Astrocyte (in vitro differentiated cells and primary cell): ENCODE results near the gene UGT1A1. TPM values are rescaled to one million over a fixed set of nuclear protein-coding genes. Genes with fewer than 3 reads are reported as not detected.

Experiments used
- DNase-seq: peaks from one replicate; pipeline ENCODE4 v3.0.0-alpha.2; 2010; ENCODE audit warnings: low read depth
- FAIRE-seq: peaks from 2 replicates; lab custom pipeline; 2011; peaks lifted over from hg19 to GRCh38; lab: Jason Lieb, UNC
- H2AFZ ChIP-seq: 2 replicates; pipeline ENCODE4 v1.6.0; 2012; ENCODE audit warnings: low read depth, low read length, inconsistent platforms
- H3K27ac ChIP-seq: 2 replicates; pipeline ENCODE4 v1.5.1; 2011; ENCODE audit warnings: low read depth, low read length, inconsistent platforms
- H3K27me3 ChIP-seq: 2 replicates; pipeline ENCODE4 v1.6.0; 2011; ENCODE audit warnings: low read length, inconsistent platforms; ENCODE audit not compliant: insufficient read depth
- H3K36me3 ChIP-seq: 2 replicates; pipeline ENCODE4 v1.5.1; 2011; ENCODE audit warnings: low read length, inconsistent platforms; ENCODE audit not compliant: insufficient read depth
- H3K4me1 ChIP-seq: 2 replicates; pipeline ENCODE4 v1.5.1; 2011; ENCODE audit warnings: low read length, inconsistent platforms; ENCODE audit not compliant: insufficient read depth
- H3K4me2 ChIP-seq: 2 replicates; pipeline ENCODE4 v1.6.0; 2012; ENCODE audit warnings: low read length, inconsistent platforms
- H3K4me3 ChIP-seq: 2 replicates; pipeline ENCODE4 v1.5.1; 2011; ENCODE audit warnings: low read depth, mild to moderate bottlenecking, low read length, inconsistent platforms; ENCODE audit not compliant: insufficient read depth
- H3K79me2 ChIP-seq: 2 replicates; pipeline ENCODE4 v1.6.0; 2012; ENCODE audit warnings: mild to moderate bottlenecking, low read length, inconsistent platforms; ENCODE audit not compliant: insufficient read depth
- H3K9ac ChIP-seq: 2 replicates; pipeline ENCODE4 v1.6.0; 2012; ENCODE audit warnings: mild to moderate bottlenecking, low read length, inconsistent platforms
- H3K9me3 ChIP-seq: 2 replicates; pipeline ENCODE4 v1.5.1; 2012; ENCODE audit warnings: low read depth, mild to moderate bottlenecking, low read length, inconsistent platforms; ENCODE audit not compliant: insufficient read depth
- H4K20me1 ChIP-seq: 2 replicates; pipeline ENCODE4 v1.6.0; 2012; ENCODE audit warnings: low read length, inconsistent platforms; ENCODE audit not compliant: insufficient read depth
- H3K27ac Mint-ChIP-seq: one replicate; pipeline ENCODE4 v1.8.0; 2021; ENCODE audit warnings: mild to moderate bottlenecking, mixed read lengths; ENCODE audit not compliant: unreplicated experiment
- H3K27me3 Mint-ChIP-seq: one replicate; pipeline ENCODE4 v1.8.0; 2021; ENCODE audit warnings: low read depth, mixed read lengths; ENCODE audit not compliant: unreplicated experiment
- H3K36me3 Mint-ChIP-seq: one replicate; pipeline ENCODE4 v1.8.0; 2021; ENCODE audit warnings: low read depth, mixed read lengths; ENCODE audit not compliant: unreplicated experiment
- H3K4me1 Mint-ChIP-seq: one replicate; pipeline ENCODE4 v1.8.0; 2021; ENCODE audit warnings: low read depth, mixed read lengths; ENCODE audit not compliant: unreplicated experiment
- H3K4me3 Mint-ChIP-seq: one replicate; pipeline ENCODE4 v1.8.0; 2021; ENCODE audit warnings: mild to moderate bottlenecking, moderate library complexity, mixed read lengths; ENCODE audit not compliant: unreplicated experiment
- H3K9me3 Mint-ChIP-seq: one replicate; pipeline ENCODE4 v1.8.0; 2021; ENCODE audit warnings: mild to moderate bottlenecking, mixed read lengths; ENCODE audit not compliant: unreplicated experiment
- EZH2 ChIP-seq: IDR thresholded peaks from 2 replicates; pipeline ENCODE4 v1.6.1; 2012; ENCODE audit warnings: mild to moderate bottlenecking, low read length, inconsistent platforms; ENCODE audit not compliant: insufficient read depth
- total RNA-seq: library from RNA; stranded (reverse); gene quantifications from 2 replicates; pipeline ENCODE4 v1.2.1, GENCODE V29; 2021
- TF ChIP-seq, protein P1 (sequence below): IDR thresholded peaks from 2 replicates; pipeline ENCODE4 v1.5.1; 2011; ENCODE audit warnings: low read depth, mild to moderate bottlenecking, inconsistent platforms, low read length, moderate library complexity; ENCODE audit not compliant: insufficient read depth

Gene UGT1A1
- total RNA-seq, 1 donor from 2014 or later = not detected

DNA sequence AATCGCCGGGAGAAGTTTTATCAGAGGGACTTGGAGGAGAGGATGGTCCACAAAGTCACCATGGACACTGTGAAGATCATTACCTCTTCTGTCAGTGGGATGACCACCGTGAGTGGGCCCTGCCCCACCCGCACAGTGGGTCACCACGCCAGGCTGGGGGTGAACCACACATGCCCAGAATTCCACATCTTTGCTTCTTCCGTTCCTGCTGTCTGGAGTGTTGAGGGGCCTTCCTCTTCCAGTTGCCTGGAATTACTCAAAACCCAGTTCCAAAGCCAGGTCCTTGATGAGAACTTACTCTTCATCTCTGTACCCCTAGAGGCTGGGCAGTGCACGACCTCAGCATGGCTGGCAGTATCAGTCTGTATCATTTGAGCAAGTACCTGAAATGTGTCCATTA is 40.1 kb downstream of the UGT1A1 start:
- H3K4me1 ChIP-seq = peaks cover 5% of the 10 kb centered on the region
- H3K79me2 ChIP-seq = no peaks in the 10 kb centered on the region
- Mint-ChIP-seq H3K9me3 (peaks cover 4% of the 10 kb centered on the region), H3K27ac (no peak overlapping the region), H3K4me1 (peaks cover 4% of the 10 kb centered on the region), H3K36me3 (no peaks in the 10 kb centered on the region), H3K4me3 (no peak overlapping the region), H3K27me3 (peaks cover 38% of the 10 kb centered on the region)
- H3K4me2 ChIP-seq = no peak overlapping the region
- no peaks in the 10 kb centered on the region for H3K36me3 ChIP-seq
- no peak for FAIRE-seq
- no peak overlapping the region for H2AFZ ChIP-seq
- no peaks in the 10 kb centered on the region for H4K20me1 ChIP-seq
- peaks cover 4% of the 10 kb centered on the region for H3K27me3 ChIP-seq
- no peak for DNase-seq
- TF ChIP-seq, protein P1, sequence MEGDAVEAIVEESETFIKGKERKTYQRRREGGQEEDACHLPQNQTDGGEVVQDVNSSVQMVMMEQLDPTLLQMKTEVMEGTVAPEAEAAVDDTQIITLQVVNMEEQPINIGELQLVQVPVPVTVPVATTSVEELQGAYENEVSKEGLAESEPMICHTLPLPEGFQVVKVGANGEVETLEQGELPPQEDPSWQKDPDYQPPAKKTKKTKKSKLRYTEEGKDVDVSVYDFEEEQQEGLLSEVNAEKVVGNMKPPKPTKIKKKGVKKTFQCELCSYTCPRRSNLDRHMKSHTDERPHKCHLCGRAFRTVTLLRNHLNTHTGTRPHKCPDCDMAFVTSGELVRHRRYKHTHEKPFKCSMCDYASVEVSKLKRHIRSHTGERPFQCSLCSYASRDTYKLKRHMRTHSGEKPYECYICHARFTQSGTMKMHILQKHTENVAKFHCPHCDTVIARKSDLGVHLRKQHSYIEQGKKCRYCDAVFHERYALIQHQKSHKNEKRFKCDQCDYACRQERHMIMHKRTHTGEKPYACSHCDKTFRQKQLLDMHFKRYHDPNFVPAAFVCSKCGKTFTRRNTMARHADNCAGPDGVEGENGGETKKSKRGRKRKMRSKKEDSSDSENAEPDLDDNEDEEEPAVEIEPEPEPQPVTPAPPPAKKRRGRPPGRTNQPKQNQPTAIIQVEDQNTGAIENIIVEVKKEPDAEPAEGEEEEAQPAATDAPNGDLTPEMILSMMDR = no peak
- no peak for TF ChIP-seq EZH2
- H3K4me3 ChIP-seq = no peak overlapping the region
- H3K9ac ChIP-seq = no peak overlapping the region
- H3K27ac ChIP-seq = no peak overlapping the region
- H3K9me3 ChIP-seq = no peaks in the 10 kb centered on the region

DNA sequence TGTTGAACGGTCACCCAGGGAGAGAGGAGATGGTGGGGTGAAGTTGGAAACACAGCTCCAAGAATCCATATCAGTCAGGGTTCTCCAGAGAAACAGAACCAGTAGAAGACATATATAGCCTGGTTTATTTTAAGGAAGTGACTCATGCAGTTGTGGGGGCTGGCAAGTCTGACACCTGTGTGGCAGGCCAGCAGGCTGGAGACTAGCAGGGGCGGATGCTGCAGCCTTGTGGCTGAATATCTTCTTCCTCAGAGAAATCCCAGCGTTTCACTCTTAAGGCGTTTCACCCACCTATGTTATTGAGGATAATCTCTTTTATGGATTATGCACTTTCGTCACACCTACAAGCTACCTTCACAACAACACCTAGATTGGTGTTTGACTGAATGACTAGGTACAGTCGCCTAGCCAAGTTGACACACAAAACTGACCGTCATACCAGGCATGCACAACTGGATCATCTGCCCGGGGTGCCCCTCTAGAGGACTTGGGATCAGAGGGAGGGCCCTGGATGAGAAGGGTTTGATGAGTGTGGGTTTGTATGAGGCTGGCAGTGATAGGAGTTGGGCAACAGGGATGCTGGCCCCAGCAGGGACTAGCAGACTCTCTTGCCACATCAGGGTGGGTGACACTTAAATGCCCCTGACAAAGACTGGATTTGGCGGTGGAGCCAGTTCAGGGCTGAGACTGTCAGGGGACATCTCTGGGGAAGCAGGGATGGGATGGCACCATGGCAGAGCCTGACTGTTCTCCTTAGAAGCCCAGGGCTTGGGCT is 41.5 kb downstream of the UGT1A1 start:
- peaks cover 41% of the 10 kb centered on the region for H3K27me3 Mint-ChIP-seq
- H4K20me1 ChIP-seq = no peaks in the 10 kb centered on the region
- H3K27ac Mint-ChIP-seq = no peak overlapping the region
- no peaks in the 10 kb centered on the region for H3K36me3 Mint-ChIP-seq
- peaks cover 4% of the 10 kb centered on the region for H3K4me1 Mint-ChIP-seq
- H3K36me3 ChIP-seq = no peaks in the 10 kb centered on the region
- H3K9me3 ChIP-seq = no peaks in the 10 kb centered on the region
- no peak for FAIRE-seq
- peaks cover 5% of the 10 kb centered on the region for H3K4me1 ChIP-seq
- no peak overlapping the region for H3K27ac ChIP-seq
- no peak overlapping the region for H2AFZ ChIP-seq
- TF ChIP-seq, protein P1 = no peak
- TF ChIP-seq EZH2 = no peak
- peaks cover 4% of the 10 kb centered on the region for H3K9me3 Mint-ChIP-seq
- H3K27me3 ChIP-seq = peaks cover 4% of the 10 kb centered on the region
- H3K9ac ChIP-seq = no peak overlapping the region
- no peaks in the 10 kb centered on the region for H3K79me2 ChIP-seq
- peak overlapping the region; percentile 15 for H3K4me2 ChIP-seq
- H3K4me3 ChIP-seq = no peak overlapping the region
- DNase-seq = peak; percentile 55
- no peak overlapping the region for H3K4me3 Mint-ChIP-seq
